Upper lobe of left lung (tissue), 4 donors: ENCODE data around the gene JAGN1.

ENCODE experiments used
- CTCF ChIP-seq, 6 experiments: fragments of 450-650 bp in 4 of 6; fragments of 200-600 bp in 2 of 6; sonication (generic) in 2 of 6; IDR thresholded peaks; one replicate each; pipeline ENCODE4 v1.5.1; 2016 to 2019; ENCODE audit warnings: antibody characterized with exemption in 6 of 6
- POLR2A ChIP-seq, 4 donors: fragments of 450-650 bp; IDR thresholded peaks; one replicate each; pipeline ENCODE4 v1.5.1; 2016 to 2017; ENCODE audit warnings: antibody characterized with exemption in 4 of 4, mild to moderate bottlenecking in 2 of 4
- POLR2AphosphoS5 ChIP-seq, 2 donors: sonication (generic); formaldehyde crosslinking; IDR thresholded peaks; one replicate each; pipeline ENCODE4 v1.5.1; 2017; ENCODE audit warnings: antibody characterized with exemption in 2 of 2

GRCh38 chr3:9846231-9846630, 44.2 kb upstream of the JAGN1 start:
- TF ChIP-seq CTCF (IDR thresholded peaks at IDR 0.05): no peak
- TF ChIP-seq POLR2AphosphoS5 (IDR thresholded peaks at IDR 0.05): no peak
- TF ChIP-seq POLR2A (IDR thresholded peaks at IDR 0.05): no peak
